ENCODE results near the gene MKS1. TPM values are rescaled to one million over a fixed set of nuclear protein-coding genes. Genes with fewer than 3 reads are reported as not detected.

Gene MKS1
- total RNA-seq, 4 donors from 2014 or later, result 11.0 to 25.1 (median 17.2) TPM

DNA sequence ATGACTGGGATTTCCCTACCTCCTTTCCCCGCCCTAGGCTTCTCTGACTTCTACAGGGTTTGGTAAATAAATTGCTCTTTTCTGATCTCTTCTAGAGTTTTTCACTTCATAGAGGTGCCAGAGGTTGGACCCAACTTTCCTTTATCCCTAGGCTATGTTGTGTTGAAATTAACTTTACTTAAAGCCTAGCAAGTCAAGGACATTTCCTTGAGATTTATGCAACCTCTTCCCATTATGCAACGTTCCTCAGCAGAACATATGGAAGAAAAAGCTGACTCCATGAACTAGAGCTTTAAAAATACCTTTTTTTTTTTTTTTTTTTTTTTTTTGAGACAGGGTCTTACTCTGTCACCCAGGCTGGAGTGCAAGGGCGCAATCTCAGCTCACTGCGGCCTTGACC is 46.2 kb upstream of the MKS1 start:
- H3K4me1 ChIP-seq, result no peaks in the 10 kb centered on the region
- WGBS, result 71% methylated on average over 4 of the region's 4 CpGs
- no peak for TF ChIP-seq POLR2A (IDR thresholded peaks at IDR 0.05)
- TF ChIP-seq POLR2AphosphoS5 (IDR thresholded peaks at IDR 0.05), result no peak
- TF ChIP-seq, protein P1, sequence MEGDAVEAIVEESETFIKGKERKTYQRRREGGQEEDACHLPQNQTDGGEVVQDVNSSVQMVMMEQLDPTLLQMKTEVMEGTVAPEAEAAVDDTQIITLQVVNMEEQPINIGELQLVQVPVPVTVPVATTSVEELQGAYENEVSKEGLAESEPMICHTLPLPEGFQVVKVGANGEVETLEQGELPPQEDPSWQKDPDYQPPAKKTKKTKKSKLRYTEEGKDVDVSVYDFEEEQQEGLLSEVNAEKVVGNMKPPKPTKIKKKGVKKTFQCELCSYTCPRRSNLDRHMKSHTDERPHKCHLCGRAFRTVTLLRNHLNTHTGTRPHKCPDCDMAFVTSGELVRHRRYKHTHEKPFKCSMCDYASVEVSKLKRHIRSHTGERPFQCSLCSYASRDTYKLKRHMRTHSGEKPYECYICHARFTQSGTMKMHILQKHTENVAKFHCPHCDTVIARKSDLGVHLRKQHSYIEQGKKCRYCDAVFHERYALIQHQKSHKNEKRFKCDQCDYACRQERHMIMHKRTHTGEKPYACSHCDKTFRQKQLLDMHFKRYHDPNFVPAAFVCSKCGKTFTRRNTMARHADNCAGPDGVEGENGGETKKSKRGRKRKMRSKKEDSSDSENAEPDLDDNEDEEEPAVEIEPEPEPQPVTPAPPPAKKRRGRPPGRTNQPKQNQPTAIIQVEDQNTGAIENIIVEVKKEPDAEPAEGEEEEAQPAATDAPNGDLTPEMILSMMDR (IDR thresholded peaks at IDR 0.05), result no peak
- no peak for TF ChIP-seq EP300 (IDR thresholded peaks at IDR 0.05)
- peaks cover 59% of the 10 kb centered on the region for H3K27me3 ChIP-seq
- no peak overlapping the region for H3K4me3 ChIP-seq
- H3K27ac ChIP-seq, result no peak overlapping the region
- no peaks in the 10 kb centered on the region for H3K36me3 ChIP-seq
- H3K9me3 ChIP-seq, result no peaks in the 10 kb centered on the region
- no peak for DNase-seq (ENCODE audit: low spot score in 2 of 2)

DNA sequence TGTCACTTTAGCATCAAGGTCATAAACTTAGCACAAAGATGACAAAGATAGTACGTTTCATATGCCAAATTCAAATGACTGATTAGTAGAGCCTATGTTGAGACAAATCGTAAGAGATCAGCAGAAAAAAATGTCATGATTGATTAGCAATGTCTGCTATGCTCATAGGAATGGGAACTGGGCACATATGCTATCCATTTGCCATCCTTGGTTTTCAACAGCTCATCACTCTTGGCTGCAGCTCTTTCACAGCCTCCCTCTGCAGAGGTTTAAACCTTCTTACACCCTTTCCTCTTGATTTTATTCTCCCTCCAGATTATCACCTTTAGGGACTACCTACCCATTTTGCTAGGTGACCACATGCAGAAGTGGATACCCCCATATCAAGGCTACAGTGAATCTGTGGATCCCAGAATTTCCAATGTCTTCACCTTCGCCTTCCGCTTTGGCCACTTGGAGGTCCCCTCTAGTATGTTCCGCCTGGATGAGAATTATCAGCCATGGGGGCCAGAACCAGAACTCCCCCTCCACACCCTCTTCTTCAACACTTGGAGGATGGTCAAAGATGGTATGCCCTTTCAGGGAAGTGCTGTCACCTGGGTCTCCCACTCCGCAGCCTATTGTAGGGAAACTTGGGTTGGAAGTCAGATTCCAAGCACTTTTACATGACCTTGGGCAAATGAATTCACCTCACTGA is 45.5 kb upstream of the MKS1 start:
- 72% methylated on average over 6 of the region's 6 CpGs for WGBS
- no peaks in the 10 kb centered on the region for H3K4me1 ChIP-seq
- no peak overlapping the region for H3K4me3 ChIP-seq
- DNase-seq (ENCODE audit: low spot score in 2 of 2), result no peak
- H3K36me3 ChIP-seq, result no peaks in the 10 kb centered on the region
- H3K27ac ChIP-seq, result no peak overlapping the region
- peaks cover 65% of the 10 kb centered on the region for H3K27me3 ChIP-seq
- no peak for TF ChIP-seq POLR2AphosphoS5 (IDR thresholded peaks at IDR 0.05)
- no peak for TF ChIP-seq EP300 (IDR thresholded peaks at IDR 0.05)
- TF ChIP-seq, protein P1 (IDR thresholded peaks at IDR 0.05), result no peak
- no peak for TF ChIP-seq POLR2A (IDR thresholded peaks at IDR 0.05)
- H3K9me3 ChIP-seq, result no peaks in the 10 kb centered on the region

DNA sequence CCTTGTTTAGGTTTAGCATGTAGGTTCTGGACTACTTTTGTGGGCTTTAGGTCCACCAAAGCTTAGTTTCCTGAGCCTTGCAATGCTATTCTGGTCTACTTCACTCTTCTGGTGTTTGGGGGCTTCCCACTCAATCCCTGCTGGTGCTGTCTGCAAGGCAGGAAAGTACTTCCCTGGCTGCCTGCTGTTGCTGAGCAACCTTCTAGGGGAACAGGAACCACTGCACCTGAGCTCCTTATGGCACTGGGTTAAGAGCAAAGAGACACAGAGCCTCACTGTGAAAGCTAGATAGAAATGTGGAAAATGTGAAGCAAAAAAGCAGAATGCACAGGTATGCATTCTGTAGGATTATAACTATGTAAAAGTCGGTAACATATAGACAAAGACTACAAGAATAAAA is 44.7 kb upstream of the MKS1 start:
- DNase-seq (ENCODE audit: low spot score in 2 of 2), result no peak
- H3K4me1 ChIP-seq, result no peaks in the 10 kb centered on the region
- no peaks in the 10 kb centered on the region for H3K9me3 ChIP-seq
- H3K4me3 ChIP-seq, result no peak overlapping the region
- 78% methylated on average over 1 of the region's 1 CpG for WGBS
- TF ChIP-seq, protein P1 (IDR thresholded peaks at IDR 0.05), result no peak
- TF ChIP-seq POLR2AphosphoS5 (IDR thresholded peaks at IDR 0.05), result no peak
- TF ChIP-seq EP300 (IDR thresholded peaks at IDR 0.05), result no peak
- no peak for TF ChIP-seq POLR2A (IDR thresholded peaks at IDR 0.05)
- H3K36me3 ChIP-seq, result no peaks in the 10 kb centered on the region
- H3K27ac ChIP-seq, result no peak overlapping the region
- peaks cover 65% of the 10 kb centered on the region for H3K27me3 ChIP-seq

DNA sequence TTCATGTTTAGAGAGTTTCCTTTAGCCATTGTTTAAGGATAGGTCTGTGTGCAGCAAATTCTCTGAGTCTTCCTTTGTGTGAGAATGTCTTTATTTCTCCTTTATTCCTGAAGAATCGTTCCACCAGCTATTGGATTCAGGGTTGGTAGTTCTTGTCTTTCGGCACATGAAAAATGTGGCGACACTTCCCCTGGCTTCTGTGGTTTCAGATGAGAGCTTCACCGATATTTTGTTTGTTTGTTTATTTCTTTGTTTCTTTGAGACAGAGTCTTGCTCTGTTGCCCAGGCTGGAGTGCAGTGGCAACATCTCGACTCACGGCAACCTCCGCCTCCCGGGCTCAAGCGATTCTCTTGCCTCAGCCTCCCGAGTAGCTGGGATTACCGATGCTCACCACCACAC is 43.1 kb upstream of the MKS1 start:
- no peaks in the 10 kb centered on the region for H3K36me3 ChIP-seq
- peaks cover 58% of the 10 kb centered on the region for H3K27me3 ChIP-seq
- no peaks in the 10 kb centered on the region for H3K9me3 ChIP-seq
- 96% methylated on average over 11 of the region's 11 CpGs for WGBS
- H3K27ac ChIP-seq, result no peak overlapping the region
- H3K4me1 ChIP-seq, result no peaks in the 10 kb centered on the region
- no peak for TF ChIP-seq POLR2AphosphoS5 (IDR thresholded peaks at IDR 0.05)
- TF ChIP-seq EP300 (IDR thresholded peaks at IDR 0.05), result no peak
- no peak overlapping the region for H3K4me3 ChIP-seq
- DNase-seq (ENCODE audit: low spot score in 2 of 2), result no peak

DNA sequence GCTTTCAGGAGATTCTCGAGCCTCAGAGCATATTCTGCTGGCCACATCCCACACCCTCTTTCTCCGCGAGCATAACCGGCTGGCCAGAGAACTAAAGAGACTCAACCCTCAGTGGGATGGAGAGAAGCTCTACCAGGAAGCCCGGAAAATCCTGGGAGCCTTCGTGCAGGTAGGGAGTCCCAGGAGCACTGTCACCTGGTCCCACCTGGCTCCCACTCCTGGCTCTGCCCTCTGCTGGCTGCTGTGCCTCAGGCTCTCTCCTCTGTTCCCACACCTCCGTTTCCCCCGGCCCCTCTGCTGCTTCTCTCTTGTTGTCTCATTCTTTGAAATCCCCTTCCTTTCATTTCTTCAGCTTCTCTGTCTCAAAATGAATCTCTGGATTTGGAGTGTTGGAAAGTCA is 35.7 kb upstream of the MKS1 start:
- no peaks in the 10 kb centered on the region for H3K36me3 ChIP-seq
- H3K4me1 ChIP-seq, result peaks cover 4% of the 10 kb centered on the region
- H3K9me3 ChIP-seq, result no peaks in the 10 kb centered on the region
- no peak overlapping the region for H3K4me3 ChIP-seq
- H3K27me3 ChIP-seq, result peaks cover 37% of the 10 kb centered on the region
- peak in 1 of 2 donors; percentile 57 for DNase-seq (ENCODE audit: low spot score in 2 of 2)
- TF ChIP-seq POLR2A (IDR thresholded peaks at IDR 0.05) (no peak), POLR2AphosphoS5 (IDR thresholded peaks at IDR 0.05) (no peak), EP300 (IDR thresholded peaks at IDR 0.05) (no peak)
- TF ChIP-seq, protein P1 (IDR thresholded peaks at IDR 0.05), result no peak
- 21% methylated on average over 8 of the region's 8 CpGs for WGBS
- H3K27ac ChIP-seq, result no peak overlapping the region
